ENCODE measurements around the gene TGM1.

- TF ChIP-seq CTCF (IDR thresholded peaks at IDR 0.05) (no peak), EZH2 (IDR thresholded peaks at IDR 0.05; ENCODE audit: borderline replicate concordance, insufficient read depth, low read depth, low read length, poor library complexity, severe bottlenecking) (no peak)
These were observed 6.9 kb downstream of the TGM1 start for GRCh38 chr14:24255931-24256711.

Measured in B cell (primary cell).